IMR-90 (cell line): ENCODE data around the gene ZFAND6. TPM values are rescaled to one million over a fixed set of nuclear protein-coding genes. Genes with fewer than 3 reads are reported as not detected.

ENCODE experiments used
- ATAC-seq: fragments of 200-7000 bp; cut with Tn5 transposase; 2 replicates; pipeline ENCODE4 v1.9.1; 2020; ENCODE audit warnings: low read depth, mild to moderate bottlenecking, moderate library complexity
- BruUV-seq: library from RNA; stranded (reverse); fragments of 400-500 nt; replicated peaks from 2 replicates; lab custom pipeline; 2021; lab: Mats Ljungman, UMichigan
- CTCF ChIA-PET: fragments of 300-600 bp; formaldehyde crosslinking; extraction: SDS; loops from one replicate; lab custom pipeline; 2021; ENCODE audit warnings: antibody characterized with exemption; lab: Yijun Ruan, JAX
- POLR2A ChIA-PET: fragments of 300-600 bp; sonication (Branson Sonifier 250); formaldehyde crosslinking; loops from one replicate; lab custom pipeline; 2022; ENCODE audit warnings: antibody characterized with exemption; ENCODE audit not compliant: unreplicated experiment; lab: Charles Lee
- DNase-seq: peaks from one replicate; pipeline ENCODE4 v3.0.0; 2013
- H2AFZ ChIP-seq: replicated peaks from 2 replicates; pipeline ENCODE3; 2013; ENCODE audit warnings: low read length, mild to moderate bottlenecking; ENCODE audit not compliant: poor library complexity
- H2AK5ac ChIP-seq: 2 replicates; pipeline ENCODE4 v1.6.1; 2013; ENCODE audit warnings: low read depth, low read length, inconsistent platforms
- H2AK9ac ChIP-seq: replicated peaks from 2 replicates; pipeline ENCODE3; 2013; ENCODE audit warnings: mild to moderate bottlenecking, low read depth, low read length, moderate library complexity; ENCODE audit not compliant: poor library complexity
- H2BK120ac ChIP-seq: 2 replicates; pipeline ENCODE4 v1.6.1; 2013; ENCODE audit warnings: low read depth, low read length, inconsistent platforms
- H2BK15ac ChIP-seq: 3 replicates; pipeline ENCODE4 v1.6.1; 2013; ENCODE audit warnings: low read depth, low read length, inconsistent platforms
- H2BK20ac ChIP-seq: 2 replicates; pipeline ENCODE4 v1.6.1; 2013; ENCODE audit warnings: low read depth, mild to moderate bottlenecking, inconsistent platforms, low read length, moderate library complexity
- H2BK5ac ChIP-seq: 2 replicates; pipeline ENCODE4 v1.6.1; 2013; ENCODE audit warnings: mild to moderate bottlenecking, low read depth, low read length, inconsistent platforms; ENCODE audit not compliant: poor library complexity, severe bottlenecking
- H3K14ac ChIP-seq: replicated peaks from 2 replicates; pipeline ENCODE4 v1.6.1; 2013; ENCODE audit warnings: low read depth, low read length, inconsistent platforms
- H3K18ac ChIP-seq: 2 replicates; pipeline ENCODE4 v1.6.1; 2013; ENCODE audit warnings: low read depth, low read length, control low read depth
- H3K23ac ChIP-seq: 2 replicates; pipeline ENCODE4 v1.6.1; 2013; ENCODE audit warnings: low read depth, low read length, inconsistent platforms
- H3K27ac ChIP-seq: 2 replicates; pipeline ENCODE4 v1.5.1; 2013; ENCODE audit warnings: mild to moderate bottlenecking, control low read depth, low read length; ENCODE audit not compliant: insufficient read depth
- H3K27me3 ChIP-seq: 2 replicates; pipeline ENCODE4 v1.6.1; 2013; ENCODE audit warnings: low read length; ENCODE audit not compliant: control insufficient read depth, insufficient read depth
- H3K36me3 ChIP-seq: 2 replicates; pipeline ENCODE4 v1.6.1; 2013; ENCODE audit warnings: low read length, mixed read lengths; ENCODE audit not compliant: control insufficient read depth, insufficient read depth
- H3K4ac ChIP-seq: 2 replicates; pipeline ENCODE4 v1.6.1; 2013; ENCODE audit warnings: low read depth, low read length, inconsistent platforms
- H3K4me1 ChIP-seq: 2 replicates; pipeline ENCODE4 v1.6.1; 2013; ENCODE audit warnings: low read length, mixed read lengths; ENCODE audit not compliant: control insufficient read depth, insufficient read depth
- H3K4me2 ChIP-seq: 2 replicates; pipeline ENCODE4 v1.6.1; 2013; ENCODE audit warnings: low read depth, mild to moderate bottlenecking, control low read depth, low read length, moderate library complexity
- H3K4me3 ChIP-seq: 2 replicates; pipeline ENCODE4 v1.5.1; 2013; ENCODE audit warnings: low read depth, mild to moderate bottlenecking, control low read depth, low read length, moderate library complexity; ENCODE audit not compliant: insufficient read depth
- H3K56ac ChIP-seq: 2 replicates; pipeline ENCODE4 v1.6.1; 2013; ENCODE audit warnings: low read length, inconsistent platforms; ENCODE audit not compliant: insufficient read depth; ENCODE audit errors: extremely low read depth
- H3K79me1 ChIP-seq, 2 experiments: 2 replicates each; pipeline ENCODE4 v1.6.1; 2013; ENCODE audit warnings: low read length in 2 of 2, inconsistent platforms in 1 of 2, low read depth in 1 of 2
- H3K9ac ChIP-seq: 2 replicates; pipeline ENCODE4 v1.6.1; 2013; ENCODE audit warnings: low read depth, low read length, control low read depth
- H3K9me1 ChIP-seq: 2 replicates; pipeline ENCODE4 v1.6.1; 2013; ENCODE audit warnings: low read length, inconsistent platforms; ENCODE audit not compliant: insufficient read depth
- H3K9me3 ChIP-seq: 2 replicates; pipeline ENCODE4 v1.6.1; 2013; ENCODE audit warnings: low read length; ENCODE audit not compliant: control insufficient read depth, insufficient read depth
- H4K20me1 ChIP-seq: 2 replicates; pipeline ENCODE4 v1.6.1; 2013; ENCODE audit warnings: low read length, inconsistent platforms; ENCODE audit not compliant: insufficient read depth
- H4K5ac ChIP-seq: 2 replicates; pipeline ENCODE4 v1.6.1; 2013; ENCODE audit warnings: mild to moderate bottlenecking, low read depth, low read length, control low read depth
- H4K8ac ChIP-seq, 2 experiments: 2 replicates each; pipeline ENCODE4 v1.6.1; 2013; ENCODE audit warnings: low read depth in 2 of 2, low read length in 2 of 2, control low read depth in 1 of 2, inconsistent platforms in 1 of 2
- H4K91ac ChIP-seq: 2 replicates; pipeline ENCODE4 v1.6.1; 2013; ENCODE audit warnings: low read depth, low read length, inconsistent platforms; ENCODE audit not compliant: insufficient read depth
- CEBPB ChIP-seq: IDR thresholded peaks from 2 replicates; pipeline ENCODE4 v1.6.1; 2012; ENCODE audit warnings: low read depth, low read length, improper control_type of control experiment
- CTCF ChIP-seq: conservative IDR thresholded peaks from 2 replicates; pipeline ENCODE4 v1.5.1; 2012; ENCODE audit warnings: mild to moderate bottlenecking, low read depth, low read length, improper control_type of control experiment
- ELK1 ChIP-seq: fragments of 150-350 bp; IDR thresholded peaks from 2 replicates; pipeline ENCODE4 v1.6.1; 2016; ENCODE audit warnings: low read depth, mild to moderate bottlenecking, low read length, moderate library complexity, borderline replicate concordance
- MAZ ChIP-seq: IDR thresholded peaks from 2 replicates; pipeline ENCODE4 v1.6.1; 2012; ENCODE audit warnings: low read depth, mild to moderate bottlenecking, low read length, improper control_type of control experiment, moderate library complexity, borderline replicate concordance
- MXI1 ChIP-seq: IDR thresholded peaks from 2 replicates; pipeline ENCODE4 v1.6.1; 2012; ENCODE audit warnings: low read depth, mild to moderate bottlenecking, low read length, moderate library complexity, borderline replicate concordance
- POLR2A ChIP-seq: IDR thresholded peaks from 2 replicates; pipeline ENCODE4 v1.6.1; 2012; ENCODE audit warnings: mild to moderate bottlenecking, low read depth, low read length
- RAD21 ChIP-seq: IDR thresholded peaks from 2 replicates; pipeline ENCODE4 v1.6.1; 2012; ENCODE audit warnings: low read length, improper control_type of control experiment
- USF2 ChIP-seq: fragments of 150-350 bp; IDR thresholded peaks from 2 replicates; pipeline ENCODE4 v1.6.1; 2017; ENCODE audit warnings: mild to moderate bottlenecking, antibody characterized with exemption, low read length, low read depth
- WGBS, 2 experiments: methylation state at CpG; one replicate each; pipeline versions ENCODE4 v1.1.5 to v1.1.7; 2013; ENCODE audit warnings: missing lambda C conversion rate in 2 of 2; ENCODE audit not compliant: insufficient read length in 1 of 2; ENCODE audit errors: extremely low coverage in 2 of 2; 5-methylcytosine and 5-hydroxymethylcytosine counted together
- dilution Hi-C: fragments of 300-500 bp; cut with HindIII; formaldehyde crosslinking; loops from one replicate; pipeline ENCODE4 v1.14.3; 2018; ENCODE audit warnings: low sequenced_read_pairs; ENCODE audit not compliant: unreplicated experiment
- in situ Hi-C: fragments of 300-500 bp; cut with MboI; formaldehyde crosslinking; loops from 3 replicates; pipeline ENCODE4 v1.14.3; 2019; ENCODE audit warnings: low sequenced_read_pairs, inconsistent platforms, mixed read lengths
- intact Hi-C: fragments of 100-400 bp; cut with micrococcal nuclease; formaldehyde crosslinking; loops from 2 replicates; pipeline ENCODE4 v1.10.0; 2022
- polyA plus RNA-seq, 3 experiments: library from polyadenylated mRNA; depleted of rRNA; stranded (reverse); fragments of >200 nt; gene quantifications; 2 replicates each; pipeline ENCODE4 v1.2.3, GENCODE V29; 2012; ENCODE audit warnings: low replicate concordance in 1 of 3
- total RNA-seq: library from RNA; depleted of rRNA; stranded (reverse); fragments of >200 nt; gene quantifications from 2 replicates; pipeline ENCODE4 v1.2.3, GENCODE V29; 2012

Gene ZFAND6
- total and polyA plus RNA-seq, 2 of the 4 experiments (the other 2 are of a cell fraction) = 77.5 to 96.4 TPM

- TF ChIP-seq MXI1 (no peak), CTCF (no peak), ELK1 (no peak), RAD21 (no peak), MAZ (no peak), USF2 (no peak), CEBPB (no peak), POLR2A (no peak)
- BruUV-seq = no TSS peak
- Histone ChIP-seq H4K5ac (no peak overlapping the region), H2AFZ (no peak overlapping the region), H2BK15ac (no peak overlapping the region), H3K14ac (no peak overlapping the region), H3K27me3 (no peaks in the 10 kb centered on the region), H4K20me1 (no peaks in the 10 kb centered on the region), H2BK20ac (no peak overlapping the region), H3K9ac (no peak overlapping the region), H3K56ac (no peak overlapping the region), H4K91ac (no peak overlapping the region), H3K36me3 (no peaks in the 10 kb centered on the region), H3K9me3 (no peaks in the 10 kb centered on the region), H3K79me1 (no peaks in the 10 kb centered on the region), H3K27ac (no peak overlapping the region), H4K8ac (no peak overlapping the region), H2BK120ac (no peak overlapping the region), H3K18ac (no peak overlapping the region), H3K4me2 (no peak overlapping the region), H2BK5ac (no peak overlapping the region), H3K4me1 (peaks cover 8% of the 10 kb centered on the region), H3K23ac (no peak overlapping the region), H3K4ac (no peak overlapping the region), H3K4me3 (no peak overlapping the region), H2AK5ac (no peak overlapping the region), H2AK9ac (no peak overlapping the region), H3K9me1 (0 out of 2 replicates have a peak, but pooled peaks cover 6% of the 10 kb centered on the region)
- DNase-seq = no peak
- CTCF ChIA-PET = no interaction called here
- 83% methylated on average over 1 of the region's 3 CpGs; no CpG with 5 or more reads in 1 of the 2 experiments for WGBS, 2 experiments
- in situ Hi-C loops (no loop called here), intact Hi-C loops (no loop called here), dilution Hi-C loops (no loop called here)
- ATAC-seq = no peak
- POLR2A ChIA-PET = no interaction called here
These were observed 27.6 kb upstream of the ZFAND6 start for GRCh38 chr15:80031841-80032240.
